Measurements from ENCODE around the gene RSU1.

The RSU1 gene

DNA sequence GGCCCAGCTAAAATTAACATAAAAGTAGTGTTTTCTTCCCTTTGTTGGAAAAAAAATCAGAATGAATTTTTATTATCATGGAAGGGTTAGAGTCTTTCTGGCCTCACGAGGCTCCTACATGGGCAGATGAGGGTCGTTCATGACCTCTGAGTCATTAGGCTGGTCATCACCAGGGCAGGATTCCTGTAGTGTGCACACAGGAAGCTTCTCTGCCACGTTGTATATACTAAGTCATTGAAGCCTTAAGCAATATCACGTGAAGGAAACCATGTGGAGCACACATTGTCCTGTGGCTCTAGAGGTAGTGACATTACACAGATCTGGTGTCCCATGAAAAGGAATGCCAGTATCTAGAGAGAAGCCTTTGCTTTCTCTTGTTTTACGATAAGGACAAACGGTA, 210.8 kb downstream of the RSU1 start:
- no peak overlapping the region for H3K4me3 ChIP-seq (ENCODE audit: control insufficient read depth, low read depth, low read length)
- peak; percentile 54 for DNase-seq (ENCODE audit: low read depth)
- TF ChIP-seq, protein P1, sequence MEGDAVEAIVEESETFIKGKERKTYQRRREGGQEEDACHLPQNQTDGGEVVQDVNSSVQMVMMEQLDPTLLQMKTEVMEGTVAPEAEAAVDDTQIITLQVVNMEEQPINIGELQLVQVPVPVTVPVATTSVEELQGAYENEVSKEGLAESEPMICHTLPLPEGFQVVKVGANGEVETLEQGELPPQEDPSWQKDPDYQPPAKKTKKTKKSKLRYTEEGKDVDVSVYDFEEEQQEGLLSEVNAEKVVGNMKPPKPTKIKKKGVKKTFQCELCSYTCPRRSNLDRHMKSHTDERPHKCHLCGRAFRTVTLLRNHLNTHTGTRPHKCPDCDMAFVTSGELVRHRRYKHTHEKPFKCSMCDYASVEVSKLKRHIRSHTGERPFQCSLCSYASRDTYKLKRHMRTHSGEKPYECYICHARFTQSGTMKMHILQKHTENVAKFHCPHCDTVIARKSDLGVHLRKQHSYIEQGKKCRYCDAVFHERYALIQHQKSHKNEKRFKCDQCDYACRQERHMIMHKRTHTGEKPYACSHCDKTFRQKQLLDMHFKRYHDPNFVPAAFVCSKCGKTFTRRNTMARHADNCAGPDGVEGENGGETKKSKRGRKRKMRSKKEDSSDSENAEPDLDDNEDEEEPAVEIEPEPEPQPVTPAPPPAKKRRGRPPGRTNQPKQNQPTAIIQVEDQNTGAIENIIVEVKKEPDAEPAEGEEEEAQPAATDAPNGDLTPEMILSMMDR (conservative IDR thresholded peaks at IDR 0.05; ENCODE audit: control insufficient read depth, insufficient read depth, low read depth, low read length): no peak

- no peak overlapping the region for H3K4me3 ChIP-seq (ENCODE audit: control insufficient read depth, low read depth, low read length)
- TF ChIP-seq, protein P1 (conservative IDR thresholded peaks at IDR 0.05; ENCODE audit: control insufficient read depth, insufficient read depth, low read depth, low read length): no peak
- no peak for DNase-seq (ENCODE audit: low read depth)
Measured at GRCh38 chr10:16603308-16603707, 213.9 kb downstream of the RSU1 start.

GRCh38 chr10:16602104-16602775, 215.0 kb downstream of the RSU1 start:
- no peak overlapping the region for H3K4me3 ChIP-seq (ENCODE audit: control insufficient read depth, low read depth, low read length)
- DNase-seq (ENCODE audit: low read depth): no peak
- TF ChIP-seq, protein P1 (conservative IDR thresholded peaks at IDR 0.05; ENCODE audit: control insufficient read depth, insufficient read depth, low read depth, low read length): no peak

DNA sequence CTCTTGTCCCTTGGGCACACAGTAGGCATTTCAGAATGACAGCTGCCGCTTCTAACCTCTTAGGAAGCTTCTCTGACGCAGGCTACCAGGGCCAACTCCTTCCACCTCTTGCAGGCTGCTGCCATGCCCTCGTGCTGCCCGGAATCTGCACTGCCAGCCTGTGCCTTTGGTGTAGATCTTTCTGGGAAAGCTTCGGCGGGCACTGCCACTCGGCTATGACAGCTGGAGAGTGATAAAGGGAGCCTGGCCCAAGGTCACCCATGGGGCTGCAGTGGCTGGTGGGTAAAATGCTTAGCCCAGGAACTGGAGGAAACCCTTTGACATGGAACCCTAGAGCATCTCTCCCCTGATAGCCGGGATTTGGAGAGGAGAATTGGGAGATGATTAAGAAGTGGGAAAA, 217.6 kb downstream of the RSU1 start:
- H3K4me3 ChIP-seq (ENCODE audit: control insufficient read depth, low read depth, low read length): no peak overlapping the region
- no peak for DNase-seq (ENCODE audit: low read depth)
- TF ChIP-seq, protein P1 (conservative IDR thresholded peaks at IDR 0.05; ENCODE audit: control insufficient read depth, insufficient read depth, low read depth, low read length): no peak

DNA sequence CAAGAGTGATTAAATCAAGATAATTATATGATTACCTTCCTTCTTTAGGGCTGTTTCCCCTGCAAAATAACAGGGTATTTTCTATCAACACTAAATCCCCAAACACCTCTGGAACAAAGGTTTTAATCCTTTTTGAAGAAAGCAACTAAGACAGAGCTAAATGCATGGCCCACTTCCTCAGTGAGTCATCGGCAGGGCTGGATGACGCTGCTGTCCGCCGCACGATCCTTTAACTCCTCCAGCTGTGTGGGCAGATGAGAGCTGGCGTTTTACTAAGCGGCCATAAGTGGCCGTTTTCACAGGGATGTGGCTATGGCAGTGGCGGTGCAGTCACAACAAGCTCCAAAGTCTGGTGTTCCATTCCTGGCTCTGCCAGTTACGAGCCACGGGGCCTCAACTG, 219.6 kb downstream of the RSU1 start:
- DNase-seq (ENCODE audit: low read depth): peak; percentile 76
- no peak overlapping the region for H3K4me3 ChIP-seq (ENCODE audit: control insufficient read depth, low read depth, low read length)
- TF ChIP-seq, protein P1 (conservative IDR thresholded peaks at IDR 0.05; ENCODE audit: control insufficient read depth, insufficient read depth, low read depth, low read length): no peak

GRCh38 chr10:16592378-16592777, 224.8 kb downstream of the RSU1 start:
- H3K4me3 ChIP-seq (ENCODE audit: control insufficient read depth, low read depth, low read length): no peak overlapping the region
- DNase-seq (ENCODE audit: low read depth): no peak
- TF ChIP-seq, protein P1 (conservative IDR thresholded peaks at IDR 0.05; ENCODE audit: control insufficient read depth, insufficient read depth, low read depth, low read length): no peak

Data from fibroblast of mammary gland (primary cell).